Neural cell (in vitro differentiated cells): ENCODE results near the gene PARP11. TPM values are rescaled to one million over a fixed set of nuclear protein-coding genes. Genes with fewer than 3 reads are reported as not detected.

Experiments used
- H2AFZ ChIP-seq: fragments of 200-600, 300-800 bp; sonication (generic), shearing (Covaris generic); 2 replicates; pipeline ENCODE4 v1.6.0; 2014; ENCODE audit warnings: low read depth, mild to moderate bottlenecking, antibody characterized with exemption, low read length, moderate library complexity
- H3F3A ChIP-seq: fragments of 200-600 bp; shearing (Covaris generic); 2 replicates; pipeline ENCODE4 v1.6.1; 2016; ENCODE audit warnings: mild to moderate bottlenecking, moderate library complexity, mixed read lengths, antibody characterized with exemption, low read length; ENCODE audit not compliant: insufficient read depth, poor library complexity, severe bottlenecking
- H3K27ac ChIP-seq: fragments of 200-600, 300-800 bp; sonication (generic), shearing (Covaris generic); 2 replicates; pipeline ENCODE4 v1.5.1; 2014; ENCODE audit warnings: mild to moderate bottlenecking, low read length, moderate library complexity
- H3K27me3 ChIP-seq: fragments of 300-800, 200-600 bp; sonication (generic), shearing (Covaris generic); 2 replicates; pipeline ENCODE4 v1.6.0; 2014; ENCODE audit warnings: mild to moderate bottlenecking, low read depth, low read length, moderate library complexity; ENCODE audit not compliant: insufficient read depth
- H3K36me3 ChIP-seq: fragments of 300-800, 200-600 bp; sonication (generic), shearing (Covaris generic); 2 replicates; pipeline ENCODE4 v1.5.1; 2014; ENCODE audit warnings: mild to moderate bottlenecking, antibody characterized with exemption, low read length, moderate library complexity; ENCODE audit not compliant: insufficient read depth
- H3K4me2 ChIP-seq: fragments of 300-800, 200-600 bp; sonication (generic), shearing (Covaris generic); 2 replicates; pipeline ENCODE4 v1.6.0; 2014; ENCODE audit warnings: mild to moderate bottlenecking, low read length
- H3K4me3 ChIP-seq: fragments of 300-800, 200-600 bp; sonication (generic), shearing (Covaris generic); 2 replicates; pipeline ENCODE4 v1.5.1; 2014; ENCODE audit warnings: mild to moderate bottlenecking, low read length, moderate library complexity
- H3K79me2 ChIP-seq: fragments of 200-600 bp; shearing (Covaris generic); replicated peaks from 2 replicates; pipeline ENCODE4 v1.6.0; 2014; ENCODE audit warnings: mild to moderate bottlenecking, low read length, moderate library complexity; ENCODE audit not compliant: insufficient read depth
- H3K9ac ChIP-seq: fragments of 300-800, 200-600 bp; sonication (generic), shearing (Covaris generic); 2 replicates; pipeline ENCODE4 v1.6.1; 2016; ENCODE audit warnings: mild to moderate bottlenecking, low read length, mixed read lengths
- H3K9me2 ChIP-seq: fragments of 200-600 bp; shearing (Covaris generic); 2 replicates; pipeline ENCODE4 v1.6.1; 2016; ENCODE audit warnings: mild to moderate bottlenecking, low read length, mixed read lengths; ENCODE audit not compliant: insufficient read depth
- H3K9me3 ChIP-seq: fragments of 200-600, 300-800 bp; sonication (generic), shearing (Covaris generic); 2 replicates; pipeline ENCODE4 v1.6.1; 2016; ENCODE audit warnings: mild to moderate bottlenecking, mixed run types, low read length, moderate library complexity, mixed read lengths
- H4K20me1 ChIP-seq: fragments of 200-600 bp; shearing (Covaris generic); 2 replicates; pipeline ENCODE4 v1.6.1; 2016; ENCODE audit warnings: mild to moderate bottlenecking, mixed run types; ENCODE audit not compliant: insufficient read depth
- MXI1 ChIP-seq: fragments of 450-650 bp; conservative IDR thresholded peaks from 2 replicates; pipeline ENCODE4 v1.6.1; 2014; ENCODE audit warnings: antibody characterized with exemption, mild to moderate bottlenecking; ENCODE audit not compliant: poor library complexity, severe bottlenecking
- POLR2AphosphoS5 ChIP-seq: IDR thresholded peaks from 2 replicates; pipeline ENCODE4 v1.6.1; 2012
- RAD21 ChIP-seq: fragments of 450-650 bp; conservative IDR thresholded peaks from 2 replicates; pipeline ENCODE4 v1.6.1; 2014; ENCODE audit warnings: antibody characterized with exemption, mild to moderate bottlenecking, moderate library complexity
- REST ChIP-seq: IDR thresholded peaks from 2 replicates; pipeline ENCODE4 v1.6.1; 2012; ENCODE audit warnings: borderline replicate concordance
- polyA plus RNA-seq: library from polyadenylated mRNA; depleted of rRNA; stranded (reverse); fragments of >200 nt; gene quantifications from 2 replicates; pipeline ENCODE4 v1.2.3, GENCODE V29; 2014

Gene PARP11
- polyA plus RNA-seq, 1 donor from 2014 or later = 20.3 TPM

- H4K20me1 ChIP-seq = no peaks in the 10 kb centered on the region
- H3K4me3 ChIP-seq = peak overlapping the region; percentile 59
- peak; percentile 55 for TF ChIP-seq POLR2AphosphoS5
- peak; percentile 94 for TF ChIP-seq REST
- TF ChIP-seq RAD21 = no peak
- peaks cover 12% of the 10 kb centered on the region for H3F3A ChIP-seq
- H3K36me3 ChIP-seq = no peaks in the 10 kb centered on the region
- H3K79me2 ChIP-seq = no peaks in the 10 kb centered on the region
- peak overlapping the region; percentile 65 for H3K9ac ChIP-seq
- H3K9me3 ChIP-seq = no peaks in the 10 kb centered on the region
- no peaks in the 10 kb centered on the region for H3K9me2 ChIP-seq
- peak overlapping the region; percentile 94 for H3K27ac ChIP-seq
- no peaks in the 10 kb centered on the region for H3K27me3 ChIP-seq
- H2AFZ ChIP-seq = peak overlapping the region; percentile 62
- H3K4me2 ChIP-seq = peak overlapping the region; percentile 59
These were observed 8.2 kb upstream of the PARP11 start for GRCh38 chr12:3881281-3881950.

- Histone ChIP-seq H3K4me2 (peak overlapping the region; percentile 31), H3K27me3 (no peaks in the 10 kb centered on the region)
These were observed 6.6 kb upstream of the PARP11 start for GRCh38 chr12:3879846-3880245.

More at GRCh38 chr12:3879846-3880245, 6.6 kb upstream of the PARP11 start:
- no peaks in the 10 kb centered on the region for H4K20me1 ChIP-seq
- peaks cover 12% of the 10 kb centered on the region for H3F3A ChIP-seq
- no peak overlapping the region for H3K9ac ChIP-seq
- H3K27ac ChIP-seq = peak overlapping the region; percentile 94
- TF ChIP-seq REST (peak; percentile 35), MXI1 (no peak)
- H2AFZ ChIP-seq = no peak overlapping the region
- H3K9me2 ChIP-seq = no peaks in the 10 kb centered on the region
- no peaks in the 10 kb centered on the region for H3K79me2 ChIP-seq
- H3K36me3 ChIP-seq = no peaks in the 10 kb centered on the region
- H3K9me3 ChIP-seq = no peaks in the 10 kb centered on the region
- peak overlapping the region; percentile 59 for H3K4me3 ChIP-seq
